Suprapubic skin (tissue), 4 donors: ENCODE results near the gene UBE2E3.

ENCODE experiments used
- CTCF ChIP-seq, 2 donors: fragments of 200-600 bp in 1 of 2; fragments of 450-650 bp in 1 of 2; sonication (generic) in 1 of 2; IDR thresholded peaks; one replicate each; pipeline ENCODE4 v1.5.1; 2016 to 2019; ENCODE audit warnings: antibody characterized with exemption in 2 of 2, mild to moderate bottlenecking in 1 of 2, moderate library complexity in 1 of 2
- POLR2A ChIP-seq, 2 donors: fragments of 450-650 bp; IDR thresholded peaks; one replicate each; pipeline ENCODE4 v1.6.1; 2017; ENCODE audit warnings: antibody characterized with exemption in 2 of 2, mild to moderate bottlenecking in 2 of 2, moderate library complexity in 2 of 2
- POLR2AphosphoS5 ChIP-seq, 3 donors: sonication (generic); formaldehyde crosslinking; IDR thresholded peaks; one replicate each; pipeline ENCODE4 v1.6.1; 2017; ENCODE audit warnings: antibody characterized with exemption in 3 of 3

- no peak for TF ChIP-seq CTCF (IDR thresholded peaks at IDR 0.05)
- no peak for TF ChIP-seq POLR2A (IDR thresholded peaks at IDR 0.05)
- TF ChIP-seq POLR2AphosphoS5 (IDR thresholded peaks at IDR 0.05) = no peak
These were observed 72.1 kb downstream of the UBE2E3 start for GRCh38 chr2:181052523-181052891.
